Stimulated activated memory B cell treated with anti-CD40 and anti-IgM and Interleukin-4, amounts not matched to agents 10 μg/mL and 1 μg/mL and 100 μg/mL, for 72 hours (primary cell): Measurements from ENCODE around the gene AGAP1.

Source experiments
- ATAC-seq: fragments of 150-1000 bp; cut with Tn5 transposase; 2 replicates; pipeline ENCODE4 v1.10.0; 2021
- H3K27ac Mint-ChIP-seq: one replicate; pipeline ENCODE4 v1.8.0; 2022; ENCODE audit warnings: mild to moderate bottlenecking, mixed read lengths
- H3K27me3 Mint-ChIP-seq: one replicate; pipeline ENCODE4 v1.8.0; 2022; ENCODE audit warnings: mixed read lengths
- H3K36me3 Mint-ChIP-seq: one replicate; pipeline ENCODE4 v1.8.0; 2022; ENCODE audit warnings: mixed read lengths
- H3K4me1 Mint-ChIP-seq: one replicate; pipeline ENCODE4 v1.8.0; 2022; ENCODE audit warnings: mixed read lengths
- H3K4me3 Mint-ChIP-seq: one replicate; pipeline ENCODE4 v1.8.0; 2022; ENCODE audit warnings: mild to moderate bottlenecking, moderate library complexity, mixed read lengths
- H3K9me3 Mint-ChIP-seq: one replicate; pipeline ENCODE4 v1.8.0; 2022; ENCODE audit warnings: mixed read lengths

AGAP1 gene

GRCh38 chr2:236157366-236157765 lies 663.5 kb downstream of the AGAP1 start:
- no peaks in the 10 kb centered on the region for H3K36me3 Mint-ChIP-seq
- H3K4me3 Mint-ChIP-seq = no peak overlapping the region
- peaks cover 7% of the 10 kb centered on the region for H3K9me3 Mint-ChIP-seq
- H3K27ac Mint-ChIP-seq = no peak overlapping the region
- ATAC-seq = no peak
- peaks cover 59% of the 10 kb centered on the region for H3K27me3 Mint-ChIP-seq
- peaks cover 4% of the 10 kb centered on the region for H3K4me1 Mint-ChIP-seq

GRCh38 chr2:236157815-236158498 lies 664.1 kb downstream of the AGAP1 start:
- H3K27ac Mint-ChIP-seq = no peak overlapping the region
- peaks cover 64% of the 10 kb centered on the region for H3K27me3 Mint-ChIP-seq
- no peak overlapping the region for H3K4me3 Mint-ChIP-seq
- no peak for ATAC-seq
- H3K4me1 Mint-ChIP-seq = peaks cover 4% of the 10 kb centered on the region
- no peaks in the 10 kb centered on the region for H3K36me3 Mint-ChIP-seq
- peaks cover 7% of the 10 kb centered on the region for H3K9me3 Mint-ChIP-seq

GRCh38 chr2:236158969-236159777 lies 665.3 kb downstream of the AGAP1 start:
- peaks cover 4% of the 10 kb centered on the region for H3K4me1 Mint-ChIP-seq
- no peak for ATAC-seq
- no peak overlapping the region for H3K27ac Mint-ChIP-seq
- H3K36me3 Mint-ChIP-seq = no peaks in the 10 kb centered on the region
- H3K27me3 Mint-ChIP-seq = peaks cover 64% of the 10 kb centered on the region
- no peak overlapping the region for H3K4me3 Mint-ChIP-seq
- peaks cover 4% of the 10 kb centered on the region for H3K9me3 Mint-ChIP-seq

GRCh38 chr2:236159778-236160170 lies 665.9 kb downstream of the AGAP1 start:
- no peak for ATAC-seq
- Mint-ChIP-seq H3K9me3 (no peaks in the 10 kb centered on the region), H3K27me3 (peaks cover 68% of the 10 kb centered on the region), H3K4me3 (no peak overlapping the region), H3K27ac (no peak overlapping the region), H3K36me3 (no peaks in the 10 kb centered on the region), H3K4me1 (peaks cover 4% of the 10 kb centered on the region)

GRCh38 chr2:236160366-236161081 lies 666.7 kb downstream of the AGAP1 start:
- Mint-ChIP-seq H3K27ac (no peak overlapping the region), H3K36me3 (no peaks in the 10 kb centered on the region), H3K4me3 (no peak overlapping the region), H3K27me3 (peaks cover 75% of the 10 kb centered on the region), H3K4me1 (peaks cover 4% of the 10 kb centered on the region), H3K9me3 (no peaks in the 10 kb centered on the region)
- ATAC-seq = no peak

GRCh38 chr2:236161082-236161462 lies 667.2 kb downstream of the AGAP1 start:
- H3K9me3 Mint-ChIP-seq = no peaks in the 10 kb centered on the region
- H3K27me3 Mint-ChIP-seq = peaks cover 81% of the 10 kb centered on the region
- no peak overlapping the region for H3K27ac Mint-ChIP-seq
- no peak overlapping the region for H3K4me3 Mint-ChIP-seq
- no peaks in the 10 kb centered on the region for H3K36me3 Mint-ChIP-seq
- ATAC-seq = no peak
- H3K4me1 Mint-ChIP-seq = peaks cover 4% of the 10 kb centered on the region

- Mint-ChIP-seq H3K27me3 (peaks cover 81% of the 10 kb centered on the region), H3K9me3 (no peaks in the 10 kb centered on the region), H3K4me1 (peaks cover 9% of the 10 kb centered on the region), H3K4me3 (no peak overlapping the region), H3K27ac (no peak overlapping the region), H3K36me3 (no peaks in the 10 kb centered on the region)
- ATAC-seq = no peak
These were observed 667.7 kb downstream of the AGAP1 start for GRCh38 chr2:236161531-236161930.

GRCh38 chr2:236162031-236162845 lies 668.4 kb downstream of the AGAP1 start:
- no peak overlapping the region for H3K4me3 Mint-ChIP-seq
- peaks cover 82% of the 10 kb centered on the region for H3K27me3 Mint-ChIP-seq
- no peaks in the 10 kb centered on the region for H3K36me3 Mint-ChIP-seq
- peaks cover 12% of the 10 kb centered on the region for H3K4me1 Mint-ChIP-seq
- H3K9me3 Mint-ChIP-seq = no peaks in the 10 kb centered on the region
- ATAC-seq = no peak
- no peak overlapping the region for H3K27ac Mint-ChIP-seq

- Mint-ChIP-seq H3K27me3 (peaks cover 76% of the 10 kb centered on the region), H3K36me3 (no peaks in the 10 kb centered on the region)
These were observed 669.1 kb downstream of the AGAP1 start for GRCh38 chr2:236162882-236163470.

GRCh38 chr2:236163471-236164200 lies 669.8 kb downstream of the AGAP1 start:
- Mint-ChIP-seq H3K4me3 (no peak overlapping the region), H3K9me3 (no peaks in the 10 kb centered on the region), H3K36me3 (no peaks in the 10 kb centered on the region), H3K4me1 (peaks cover 12% of the 10 kb centered on the region), H3K27ac (no peak overlapping the region), H3K27me3 (peaks cover 69% of the 10 kb centered on the region)
- no peak for ATAC-seq

More at GRCh38 chr2:236162882-236163470, 669.1 kb downstream of the AGAP1 start:
- Mint-ChIP-seq H3K4me1 (peaks cover 12% of the 10 kb centered on the region), H3K27ac (no peak overlapping the region), H3K9me3 (no peaks in the 10 kb centered on the region), H3K4me3 (no peak overlapping the region)
- no peak for ATAC-seq

GRCh38 chr2:236164201-236164924 lies 670.5 kb downstream of the AGAP1 start:
- no peaks in the 10 kb centered on the region for H3K9me3 Mint-ChIP-seq
- no peak overlapping the region for H3K27ac Mint-ChIP-seq
- no peak for ATAC-seq
- H3K36me3 Mint-ChIP-seq = no peaks in the 10 kb centered on the region
- peaks cover 8% of the 10 kb centered on the region for H3K4me1 Mint-ChIP-seq
- peaks cover 66% of the 10 kb centered on the region for H3K27me3 Mint-ChIP-seq
- H3K4me3 Mint-ChIP-seq = no peak overlapping the region

- Mint-ChIP-seq H3K27me3 (peaks cover 66% of the 10 kb centered on the region), H3K27ac (no peak overlapping the region), H3K9me3 (no peaks in the 10 kb centered on the region), H3K4me1 (peaks cover 8% of the 10 kb centered on the region), H3K4me3 (no peak overlapping the region), H3K36me3 (no peaks in the 10 kb centered on the region)
- no peak for ATAC-seq
These were observed 671.3 kb downstream of the AGAP1 start for GRCh38 chr2:236164925-236165841.
